LNCAP (cell line): ENCODE measurements around the gene TJP1.

ENCODE experiments used
- CTCF ChIP-seq: fragments of 450-650 bp; IDR thresholded peaks from 2 replicates; pipeline ENCODE4 v1.5.1; 2017; ENCODE audit warnings: mild to moderate bottlenecking

Gene TJP1

GRCh38 chr15:29790607-29791006 is 31.7 kb downstream of the TJP1 start:
- no peak for TF ChIP-seq CTCF

GRCh38 chr15:29789871-29790270 is 32.4 kb downstream of the TJP1 start:
- no peak for TF ChIP-seq CTCF

GRCh38 chr15:29788433-29789034 is 33.7 kb downstream of the TJP1 start:
- no peak for TF ChIP-seq CTCF

- no peak for TF ChIP-seq CTCF
Measured at GRCh38 chr15:29787767-29788166, 34.5 kb downstream of the TJP1 start.

GRCh38 chr15:29785642-29786041 is 36.6 kb downstream of the TJP1 start:
- TF ChIP-seq CTCF = no peak

GRCh38 chr15:29785136-29785535 is 37.1 kb downstream of the TJP1 start:
- no peak for TF ChIP-seq CTCF

GRCh38 chr15:29784413-29784812 is 37.9 kb downstream of the TJP1 start:
- TF ChIP-seq CTCF = no peak

- TF ChIP-seq CTCF = no peak
Measured at GRCh38 chr15:29778382-29778781, 43.9 kb downstream of the TJP1 start.
